ENCODE measurements around the gene RPS10.

DNA sequence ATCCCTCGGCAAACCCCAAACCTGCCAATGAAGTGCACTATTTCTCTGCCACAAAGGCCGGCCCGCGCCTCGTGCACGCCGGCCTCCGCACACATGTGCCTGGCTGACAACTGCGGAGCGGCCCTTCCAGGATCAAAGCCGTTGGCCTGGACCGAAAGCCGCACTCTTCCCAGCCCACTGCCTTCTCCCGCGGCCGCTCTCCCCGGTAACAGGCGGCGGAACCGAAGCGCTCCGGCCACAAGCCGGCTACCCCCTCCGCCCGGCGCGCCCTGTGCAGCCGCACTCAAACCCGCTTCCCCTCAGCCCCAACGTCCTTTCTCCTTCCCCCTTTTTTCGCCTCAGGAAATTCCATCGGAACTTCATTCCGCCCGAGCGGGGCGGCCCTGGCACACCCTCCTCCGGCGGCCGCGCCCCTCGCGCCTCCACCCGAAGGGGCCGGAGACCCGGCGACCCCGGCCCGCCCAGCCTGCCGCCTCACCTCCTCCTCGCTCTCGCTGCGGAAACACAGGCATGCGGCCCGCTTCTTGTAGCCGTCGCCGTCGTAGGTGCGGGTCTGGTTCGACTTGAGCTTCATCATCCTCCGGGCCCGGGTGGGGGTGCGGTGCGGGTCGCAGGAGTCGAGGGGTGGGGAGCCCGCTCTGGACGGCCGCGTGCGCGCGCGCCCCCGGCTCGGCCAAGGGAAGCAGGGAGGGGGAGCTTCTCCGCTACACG is 33.9 kb downstream of the RPS10 start:
- TF ChIP-seq POLR2A (IDR thresholded peaks at IDR 0.05): no peak
- TF ChIP-seq, protein P1, sequence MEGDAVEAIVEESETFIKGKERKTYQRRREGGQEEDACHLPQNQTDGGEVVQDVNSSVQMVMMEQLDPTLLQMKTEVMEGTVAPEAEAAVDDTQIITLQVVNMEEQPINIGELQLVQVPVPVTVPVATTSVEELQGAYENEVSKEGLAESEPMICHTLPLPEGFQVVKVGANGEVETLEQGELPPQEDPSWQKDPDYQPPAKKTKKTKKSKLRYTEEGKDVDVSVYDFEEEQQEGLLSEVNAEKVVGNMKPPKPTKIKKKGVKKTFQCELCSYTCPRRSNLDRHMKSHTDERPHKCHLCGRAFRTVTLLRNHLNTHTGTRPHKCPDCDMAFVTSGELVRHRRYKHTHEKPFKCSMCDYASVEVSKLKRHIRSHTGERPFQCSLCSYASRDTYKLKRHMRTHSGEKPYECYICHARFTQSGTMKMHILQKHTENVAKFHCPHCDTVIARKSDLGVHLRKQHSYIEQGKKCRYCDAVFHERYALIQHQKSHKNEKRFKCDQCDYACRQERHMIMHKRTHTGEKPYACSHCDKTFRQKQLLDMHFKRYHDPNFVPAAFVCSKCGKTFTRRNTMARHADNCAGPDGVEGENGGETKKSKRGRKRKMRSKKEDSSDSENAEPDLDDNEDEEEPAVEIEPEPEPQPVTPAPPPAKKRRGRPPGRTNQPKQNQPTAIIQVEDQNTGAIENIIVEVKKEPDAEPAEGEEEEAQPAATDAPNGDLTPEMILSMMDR (IDR thresholded peaks at IDR 0.05): no peak

Data from vagina (tissue), 2 donors.